Kidney (tissue), 14 donors: ENCODE measurements around the gene PNMA8C. TPM values are rescaled to one million over a fixed set of nuclear protein-coding genes. Genes with fewer than 3 reads are reported as not detected.
"Not testable (repeated sequence)": the region's sequence is repeated elsewhere in the genome, so short reads cannot be mapped to it uniquely, and the experiment has no call there.

ENCODE experiments used
- DNase-seq, 5 donors: peaks; one replicate each; pipeline ENCODE4 v3.0.0-alpha.2; 2013 to 2020
- FAIRE-seq: peaks from 2 replicates; lab custom pipeline; 2012; peaks lifted over from hg19 to GRCh38; lab: Jason Lieb, UNC
- H3K27ac ChIP-seq, 2 donors: one replicate each; pipeline ENCODE4 v1.7.0; 2013; ENCODE audit warnings: low read depth in 2 of 2, low read length in 2 of 2, inconsistent platforms in 1 of 2
- H3K27me3 ChIP-seq: one replicate; pipeline ENCODE4 v1.7.1; 2013; ENCODE audit warnings: low read length, inconsistent platforms; ENCODE audit not compliant: control insufficient read depth, insufficient read depth
- H3K36me3 ChIP-seq, 3 donors: one replicate each; pipeline versions ENCODE4 v1.7.0 to v1.7.1; 2013; ENCODE audit warnings: low read length in 3 of 3, control low read depth in 1 of 3, inconsistent platforms in 1 of 3; ENCODE audit not compliant: insufficient read depth in 3 of 3, control insufficient read depth in 2 of 3
- H3K4me1 ChIP-seq, 3 donors: one replicate each; pipeline versions ENCODE4 v1.7.0 to v1.7.1; 2013; ENCODE audit warnings: low read length in 3 of 3, inconsistent platforms in 1 of 3, low read depth in 1 of 3; ENCODE audit not compliant: control insufficient read depth in 2 of 3, insufficient read depth in 2 of 3
- H3K4me3 ChIP-seq, 3 donors: one replicate each; pipeline versions ENCODE4 v1.7.0 to v1.8.1; 2013; ENCODE audit warnings: low read length in 3 of 3, control low read depth in 1 of 3, inconsistent platforms in 1 of 3
- H3K9ac ChIP-seq, 3 donors: one replicate each; pipeline versions ENCODE4 v1.7.0 to v1.7.1; 2013; ENCODE audit warnings: low read length in 3 of 3, control low read depth in 1 of 3, inconsistent platforms in 1 of 3
- H3K9me3 ChIP-seq, 3 donors: one replicate each; pipeline versions ENCODE4 v1.7.0 to v1.7.1; 2013; ENCODE audit warnings: low read length in 3 of 3, control low read depth in 1 of 3, inconsistent platforms in 1 of 3; ENCODE audit not compliant: control insufficient read depth in 2 of 3, insufficient read depth in 1 of 3
- intact Hi-C: fragments of 100-400 bp; cut with DNase I; formaldehyde crosslinking; loops from one replicate; pipeline ENCODE4 v1.11.1; 2022
- polyA plus RNA-seq: library from polyadenylated mRNA; stranded (reverse); fragments of 350-450 nt; fragmentation: Illumina TruSeq; extraction: RNeasy Lipid Tissue Mini Kit (QIAGEN cat#74804); gene quantifications from one replicate; pipeline ENCODE4 v1.2.3, GENCODE V29; 2014; ENCODE audit warnings: low read depth, low replicate concordance; ENCODE audit not compliant: insufficient read depth
- total RNA-seq: library from RNA; stranded (reverse); fragmentation: NEBNext Ultra II Directional; extraction: Animal tissue kit (Norgen Biotek cat#: 25700); gene quantifications from one replicate; pipeline ENCODE4 v1.2.1, GENCODE V29; 2021
- TF ChIP-seq, protein P1 (sequence below): IDR thresholded peaks from 3 replicates; pipeline ENCODE4 v1.5.1; 2012; ENCODE audit warnings: mild to moderate bottlenecking, moderate library complexity, borderline replicate concordance; ENCODE audit not compliant: insufficient read depth; ENCODE audit errors: extremely low read depth
- donor health status: control.
- donor health status: control.
- donor health status: control.
- donor health status: control.
- donor health status: control.
- donor health status: DM: yes; HTN: yes; CAD: no.
- donor health status: Normal renal cell carcinoma (clear cell type).

The PNMA8C gene
- total and polyA plus RNA-seq, 2 donors from 2014 or later: 0.09 TPM

GRCh38 chr19:46423188-46423587, 5.5 kb downstream of the PNMA8C start:
- H3K27ac ChIP-seq: no peak overlapping the region
- intact Hi-C loops: no loop called here
- peak in 1 of 5 donors; percentile 2 for DNase-seq
- TF ChIP-seq, protein P1, sequence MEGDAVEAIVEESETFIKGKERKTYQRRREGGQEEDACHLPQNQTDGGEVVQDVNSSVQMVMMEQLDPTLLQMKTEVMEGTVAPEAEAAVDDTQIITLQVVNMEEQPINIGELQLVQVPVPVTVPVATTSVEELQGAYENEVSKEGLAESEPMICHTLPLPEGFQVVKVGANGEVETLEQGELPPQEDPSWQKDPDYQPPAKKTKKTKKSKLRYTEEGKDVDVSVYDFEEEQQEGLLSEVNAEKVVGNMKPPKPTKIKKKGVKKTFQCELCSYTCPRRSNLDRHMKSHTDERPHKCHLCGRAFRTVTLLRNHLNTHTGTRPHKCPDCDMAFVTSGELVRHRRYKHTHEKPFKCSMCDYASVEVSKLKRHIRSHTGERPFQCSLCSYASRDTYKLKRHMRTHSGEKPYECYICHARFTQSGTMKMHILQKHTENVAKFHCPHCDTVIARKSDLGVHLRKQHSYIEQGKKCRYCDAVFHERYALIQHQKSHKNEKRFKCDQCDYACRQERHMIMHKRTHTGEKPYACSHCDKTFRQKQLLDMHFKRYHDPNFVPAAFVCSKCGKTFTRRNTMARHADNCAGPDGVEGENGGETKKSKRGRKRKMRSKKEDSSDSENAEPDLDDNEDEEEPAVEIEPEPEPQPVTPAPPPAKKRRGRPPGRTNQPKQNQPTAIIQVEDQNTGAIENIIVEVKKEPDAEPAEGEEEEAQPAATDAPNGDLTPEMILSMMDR: no peak
- no peak overlapping the region for H3K9ac ChIP-seq
- H3K27me3 ChIP-seq: no peaks in the 10 kb centered on the region
- no peak overlapping the region for H3K4me3 ChIP-seq
- H3K36me3 ChIP-seq: no peaks in the 10 kb centered on the region
- peaks cover 2 to 9% (median 4%) of the 10 kb centered on the region in 3 donors for H3K4me1 ChIP-seq
- no peak for FAIRE-seq
- no peaks in the 10 kb centered on the region for H3K9me3 ChIP-seq

DNA sequence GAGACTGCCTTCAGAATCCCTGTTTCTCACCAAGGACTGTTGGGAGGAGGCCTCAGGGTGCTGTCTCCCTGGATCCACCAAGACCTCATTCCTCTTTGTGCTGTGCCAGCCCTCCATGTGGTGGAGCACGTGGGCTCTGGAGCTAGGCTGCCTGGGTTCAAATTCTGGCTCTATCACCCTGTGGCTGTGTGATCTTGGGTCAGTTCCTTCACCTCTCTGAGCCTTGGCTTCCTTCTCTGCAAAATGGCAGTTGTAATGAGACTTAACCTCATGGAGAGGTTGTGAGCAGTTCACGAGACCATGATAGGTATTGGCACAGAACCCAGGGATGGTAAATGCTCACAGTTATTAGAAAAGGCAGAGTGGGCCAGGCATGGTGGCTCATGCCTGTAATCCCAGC, 6.4 kb downstream of the PNMA8C start:
- no peaks in the 10 kb centered on the region for H3K9me3 ChIP-seq
- intact Hi-C loops: no loop called here
- H3K9ac ChIP-seq: no peak overlapping the region
- FAIRE-seq (no peak), DNase-seq (peak in 1 of 5 donors; percentile 10)
- TF ChIP-seq, protein P1: no peak
- no peaks in the 10 kb centered on the region for H3K36me3 ChIP-seq
- peaks cover 2 to 9% (median 4%) of the 10 kb centered on the region in 3 donors for H3K4me1 ChIP-seq
- no peak overlapping the region for H3K27ac ChIP-seq
- no peaks in the 10 kb centered on the region for H3K27me3 ChIP-seq
- H3K4me3 ChIP-seq: no peak overlapping the region

DNA sequence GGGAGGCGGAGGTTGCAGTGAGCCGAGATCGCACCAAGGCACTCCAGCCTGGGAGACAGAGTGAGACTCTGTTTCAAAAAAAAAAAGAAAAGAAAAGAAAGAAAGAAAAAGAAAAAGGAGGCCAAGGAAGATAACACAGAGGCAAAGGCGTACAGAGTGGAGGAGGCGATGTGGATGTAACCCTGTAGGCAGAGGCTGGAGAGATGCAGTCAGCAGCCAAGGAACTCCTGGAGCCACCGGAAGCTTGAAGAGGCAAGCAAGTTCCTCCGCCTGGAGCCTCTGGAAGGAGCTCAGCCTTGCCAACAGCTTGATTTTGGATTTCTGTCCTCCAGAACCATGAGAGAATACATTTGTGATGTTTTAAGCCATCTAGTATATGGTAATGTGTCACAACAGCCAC, 8.7 kb downstream of the PNMA8C start:
- Histone ChIP-seq H3K4me1 (no peaks in the 10 kb centered on the region), H3K9ac (no peak overlapping the region), H3K4me3 (no peak overlapping the region), H3K27me3 (no peaks in the 10 kb centered on the region), H3K9me3 (no peaks in the 10 kb centered on the region), H3K27ac (no peak overlapping the region), H3K36me3 (no peaks in the 10 kb centered on the region)
- intact Hi-C loops: no loop called here
- TF ChIP-seq, protein P1: no peak
- DNase-seq: peak in 1 of 5 donors; percentile 25
- FAIRE-seq: no peak

GRCh38 chr19:46415804-46416709, 12.7 kb downstream of the PNMA8C start:
- Histone ChIP-seq H3K4me3 (peak overlapping the region; percentile 34 to 46 (median 43)), H3K27ac (peak overlapping the region; percentile 51 to 80), H3K9ac (peak overlapping the region in 1 of 3 donors; percentile 40)
- H3K4me1 ChIP-seq, H3K9me3 ChIP-seq, intact Hi-C loops, H3K27me3 ChIP-seq, FAIRE-seq, H3K36me3 ChIP-seq: not testable (repeated sequence)
- DNase-seq: peak; percentile 97 to 98 (median 98)

DNA sequence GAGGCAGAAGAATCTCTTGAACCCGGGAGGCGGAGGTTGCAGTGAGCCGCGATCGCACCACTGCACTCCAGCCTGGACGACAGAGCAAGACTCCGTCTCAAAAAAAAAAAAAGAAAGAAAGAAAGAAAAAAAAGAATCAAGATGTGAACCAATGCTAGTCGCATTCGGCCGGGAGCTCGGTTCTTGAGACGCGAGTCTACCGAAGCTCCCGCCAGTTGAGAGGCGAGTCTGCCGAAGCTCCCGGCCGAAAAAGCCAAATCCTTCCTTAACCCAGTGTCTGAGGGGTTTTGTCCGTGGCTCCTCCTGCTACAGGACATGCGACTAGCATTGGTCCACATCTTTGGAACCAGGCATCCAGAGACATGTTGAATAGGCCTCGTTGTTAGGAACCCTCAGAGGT, 13.8 kb downstream of the PNMA8C start:
- H3K9ac ChIP-seq, H3K27me3 ChIP-seq, H3K4me3 ChIP-seq, H3K27ac ChIP-seq, H3K9me3 ChIP-seq, H3K36me3 ChIP-seq, intact Hi-C loops, FAIRE-seq: not testable (repeated sequence)
- peaks cover 0 to 11% (median 5%) of the 10 kb centered on the region in 3 donors for H3K4me1 ChIP-seq
- peak in 1 of 5 donors; percentile 40 for DNase-seq
